HG03025 (cell line): ENCODE measurements around the gene FUCA1.
"Not testable (repeated sequence)": the region's sequence is repeated elsewhere in the genome, so short reads cannot be mapped to it uniquely, and the experiment has no call there.

Source experiments
- ATAC-seq: cut with Tn5 transposase; IDR thresholded peaks from one replicate; pipeline ENCODE4 v1.9.1; 2021; ENCODE audit warnings: mild to moderate bottlenecking, moderate library complexity; ENCODE audit not compliant: unreplicated experiment, low FRiP score

Gene FUCA1

DNA sequence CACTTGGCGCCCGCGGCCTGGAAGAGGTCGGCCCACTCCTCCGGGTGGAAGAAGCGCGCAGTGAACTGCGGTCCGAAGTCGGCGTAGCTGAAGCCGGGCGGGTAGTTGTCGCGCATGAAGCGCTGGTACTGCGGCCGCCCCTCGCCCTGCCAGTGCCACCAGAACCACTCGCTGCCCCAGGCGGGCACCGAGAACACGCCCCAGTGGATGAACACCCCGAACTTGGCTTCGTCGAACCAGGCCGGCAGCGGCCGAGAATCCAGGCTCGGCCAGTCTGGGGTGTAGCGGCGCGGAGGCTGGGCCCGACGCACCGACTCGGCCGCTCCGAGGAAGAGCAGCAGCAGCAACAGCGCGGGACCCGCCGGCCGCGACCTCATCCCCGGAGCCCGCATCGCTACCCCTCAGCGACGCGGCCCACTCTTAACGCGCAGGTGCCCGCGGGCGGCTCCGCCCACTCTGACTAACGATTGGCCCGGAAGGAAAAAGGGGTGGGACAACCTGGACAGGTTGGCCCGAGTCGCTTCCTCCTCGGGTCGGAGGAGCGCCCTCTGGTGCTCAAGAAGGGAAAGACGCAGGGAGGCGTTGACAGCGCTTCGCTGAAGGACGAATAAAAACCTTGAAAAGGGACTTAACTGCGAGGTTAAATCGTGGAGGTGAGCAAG, at the start of gene FUCA1:
Gene FUCA1 (minus strand): TSS at position 396 of the 662 bp plus-strand sequence. CDS start 4 bp downstream, at position 392.
- peak; percentile 87 for ATAC-seq

DNA sequence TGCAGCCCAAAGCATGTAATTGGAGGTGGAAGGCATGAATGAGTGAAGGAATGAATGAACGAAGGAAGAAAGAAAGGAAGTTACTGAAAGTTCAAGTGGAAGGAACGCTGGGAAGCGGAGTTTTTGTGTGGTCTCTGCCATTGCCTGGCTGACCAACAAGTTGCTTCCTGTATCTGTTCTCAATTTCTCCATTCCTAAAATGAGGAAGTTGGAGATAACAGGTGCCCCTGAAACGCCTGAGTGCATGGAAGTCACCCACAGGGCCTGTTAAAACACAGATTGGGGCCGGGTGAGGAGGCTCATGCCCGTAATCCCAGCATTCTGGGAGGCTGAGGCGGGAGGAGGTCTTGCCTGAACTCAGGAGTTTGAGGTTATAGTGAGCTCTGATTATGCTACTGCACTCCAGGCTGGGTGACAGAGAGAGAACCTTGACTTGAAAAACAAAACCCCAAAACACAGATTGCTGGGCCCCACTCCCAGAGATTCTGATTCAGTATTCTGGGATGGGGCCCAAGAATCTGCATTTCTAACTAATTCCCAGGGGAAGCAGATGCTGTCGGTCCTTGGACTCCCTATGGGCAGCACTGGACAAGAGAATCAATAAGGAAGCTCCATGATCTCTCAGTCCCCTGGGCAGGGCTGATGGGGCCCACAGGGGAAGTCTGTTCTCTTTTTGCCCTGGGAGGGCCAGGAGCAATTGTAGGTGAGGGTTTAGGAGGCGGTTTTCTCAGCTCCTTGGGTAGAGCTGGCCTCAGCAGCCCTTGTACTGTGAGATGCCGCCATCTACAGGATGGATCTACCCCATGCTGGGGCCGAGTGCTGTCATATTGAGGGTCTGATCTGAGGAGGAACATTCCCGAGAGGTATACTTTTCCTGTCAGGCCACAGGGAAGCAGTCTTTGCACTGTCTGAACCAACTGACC, 48.4 kb upstream of the FUCA1 start:
- ATAC-seq, result no peak

DNA sequence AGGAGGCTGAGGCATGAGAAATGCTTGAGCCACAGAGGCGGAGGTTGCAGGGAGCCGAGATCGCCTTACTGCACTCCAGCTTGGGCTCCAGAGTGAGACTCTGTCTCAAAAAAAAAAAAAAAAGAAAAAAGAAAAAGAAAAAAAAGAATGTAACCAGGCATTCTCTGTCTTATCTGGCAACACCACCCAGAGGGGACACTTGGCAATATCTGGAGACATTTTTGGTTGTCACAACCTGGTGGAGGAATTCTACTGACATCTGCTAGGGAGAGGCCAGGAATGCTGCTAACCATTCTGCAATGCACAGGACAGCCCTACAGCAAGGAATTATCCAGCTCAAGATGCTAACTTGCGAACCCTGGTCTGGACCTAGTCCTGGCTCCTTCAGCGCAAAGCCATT, 47.4 kb upstream of the FUCA1 start:
- no peak for ATAC-seq

DNA sequence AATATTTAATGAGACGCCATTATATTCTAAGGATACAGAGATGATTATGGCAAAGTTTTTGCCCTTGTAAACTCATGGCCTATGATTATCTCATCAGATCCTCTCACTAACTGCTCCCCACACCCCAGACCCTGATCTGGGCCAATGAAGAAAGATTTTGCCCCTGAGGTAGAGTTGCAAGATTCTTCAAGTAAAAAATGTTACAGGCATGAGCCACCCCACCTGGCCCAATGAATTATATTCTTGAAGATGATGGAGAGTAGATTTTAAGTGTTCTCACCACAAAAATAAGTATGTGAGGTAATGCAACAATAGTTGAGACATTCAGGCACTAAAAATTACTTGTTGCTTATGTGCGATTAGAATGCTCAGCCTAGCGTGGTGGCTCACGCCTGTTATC, 46.8 kb upstream of the FUCA1 start:
- ATAC-seq, result no peak

DNA sequence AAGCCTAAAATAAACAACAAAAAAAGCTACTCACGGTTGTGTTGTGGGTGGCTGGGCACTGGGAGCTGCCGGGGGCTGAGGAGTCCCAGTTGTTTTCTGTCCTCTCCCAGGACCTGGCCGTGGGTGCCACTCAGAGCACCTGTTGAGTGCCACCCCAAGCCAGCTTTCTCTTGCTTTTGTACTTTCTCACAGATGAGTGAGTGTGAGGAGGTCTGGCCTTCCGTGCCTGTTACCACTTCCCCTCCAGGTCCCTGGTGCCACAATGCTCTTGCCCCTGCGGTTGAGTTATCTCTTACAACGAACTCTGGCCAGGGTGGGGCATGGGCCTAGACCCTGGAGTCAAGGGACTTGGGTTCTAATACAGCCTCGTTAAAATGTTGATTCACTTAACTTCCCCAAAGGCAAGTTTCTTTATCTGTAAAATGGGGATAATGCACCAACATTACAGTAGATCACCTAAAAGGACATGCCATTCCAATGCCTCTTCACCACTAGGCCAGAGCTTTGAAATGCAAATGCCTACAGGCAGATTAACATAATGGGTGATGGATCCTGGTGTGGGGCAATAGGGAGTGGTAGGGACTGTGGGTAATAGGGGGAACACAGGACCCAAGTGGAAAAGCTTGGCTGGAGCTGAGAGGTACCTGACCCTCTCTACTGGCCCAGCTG, 45.3 kb upstream of the FUCA1 start, which contains the start of gene CNR2:
Gene CNR2 (minus strand): TSS at position 151 of the 669 bp plus-strand sequence. CDS start 37,745 bp downstream, outside the sequence.
- ATAC-seq, result no peak

DNA sequence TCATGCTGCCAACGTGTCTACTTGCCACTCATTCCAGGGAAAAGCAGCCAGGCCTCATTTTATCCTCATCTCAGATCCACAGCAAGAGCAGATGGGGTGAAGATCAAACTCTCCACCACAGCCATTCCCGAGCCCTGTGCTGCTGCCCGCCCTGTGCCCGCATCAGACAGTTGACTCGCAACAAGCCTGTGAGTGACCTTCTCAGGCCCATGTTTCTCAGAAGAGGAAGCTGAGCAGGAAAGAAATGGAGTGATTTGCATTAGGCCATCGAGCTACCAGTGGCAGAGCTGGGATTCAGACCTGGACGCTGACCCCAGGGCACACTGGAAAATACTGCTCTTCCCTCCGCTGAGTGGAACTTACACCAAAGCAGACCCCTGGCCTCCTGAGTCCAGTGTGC, 43.8 kb upstream of the FUCA1 start:
- no peak for ATAC-seq

DNA sequence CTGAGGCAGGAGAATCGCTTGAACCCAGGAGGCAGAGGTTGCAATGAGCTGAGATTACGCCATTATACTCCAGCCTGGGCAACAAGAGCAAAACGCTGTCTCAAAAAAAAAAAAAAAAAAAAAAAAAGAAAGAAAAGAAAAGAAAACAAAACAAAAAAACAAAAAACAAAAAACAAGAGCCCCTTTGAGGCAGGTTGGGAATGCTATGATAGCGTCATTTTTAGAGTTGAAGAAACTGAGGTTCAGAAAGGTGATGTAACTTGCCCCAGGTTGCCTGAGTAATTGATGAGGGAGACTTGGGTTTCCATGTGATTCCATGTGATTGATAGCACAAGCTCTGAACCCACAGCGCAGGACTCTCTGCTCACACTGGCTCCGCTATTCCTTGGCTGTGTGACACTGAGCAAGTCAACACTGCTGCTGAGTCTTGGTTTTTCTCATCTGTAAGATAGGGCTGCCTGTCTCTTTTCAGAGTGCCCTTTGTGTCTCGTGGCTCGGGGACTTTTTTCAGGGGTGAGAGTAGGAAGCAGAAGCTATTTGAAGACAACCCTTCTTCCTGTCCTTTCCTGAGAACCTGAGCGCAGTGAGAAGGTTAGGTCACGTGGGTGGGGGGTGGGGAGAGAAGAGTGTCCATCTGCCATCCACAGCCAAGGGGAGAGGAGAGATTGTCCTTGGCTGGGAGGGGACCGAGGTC, 42.6 kb upstream of the FUCA1 start:
- no peak for ATAC-seq

DNA sequence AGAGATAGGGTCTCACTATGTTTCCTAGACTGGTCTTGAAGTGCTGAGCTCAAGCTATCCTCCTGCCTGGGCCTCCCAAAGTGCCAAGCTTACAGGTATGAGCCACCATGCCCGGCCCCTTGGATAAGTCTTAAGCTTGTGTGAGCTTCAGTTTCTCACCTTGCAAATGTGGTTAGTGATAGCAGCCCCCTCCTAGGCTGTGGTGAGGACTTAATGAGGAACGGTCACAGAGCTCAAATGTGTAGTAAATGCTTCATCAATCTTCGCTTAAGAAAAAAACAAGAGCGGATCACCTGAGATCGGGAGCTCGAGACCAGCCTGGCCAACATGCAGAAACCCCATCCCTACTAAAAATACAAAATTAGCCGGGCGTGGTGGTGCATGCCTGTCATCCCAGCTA, 42.1 kb upstream of the FUCA1 start:
- no peak for ATAC-seq

DNA sequence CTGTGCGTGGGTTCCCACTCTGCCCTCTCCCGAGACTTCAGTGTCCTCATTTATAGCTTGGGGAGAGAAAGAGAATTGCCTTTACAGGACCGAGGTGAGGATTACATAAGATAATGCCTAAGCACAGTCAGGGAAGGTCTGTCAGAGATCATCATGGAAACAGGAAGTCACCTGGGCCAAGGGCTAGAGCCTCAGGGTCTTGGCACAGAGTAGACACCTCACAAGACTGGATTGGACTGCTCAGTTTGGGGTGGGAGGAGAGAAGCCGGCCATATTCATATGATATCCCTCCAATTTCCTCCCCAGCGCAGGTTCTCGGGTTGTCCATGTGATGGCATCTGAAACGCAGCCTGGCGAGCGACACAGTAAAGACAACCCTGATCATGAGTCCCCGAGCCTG, 41.3 kb upstream of the FUCA1 start:
- ATAC-seq, result no peak

DNA sequence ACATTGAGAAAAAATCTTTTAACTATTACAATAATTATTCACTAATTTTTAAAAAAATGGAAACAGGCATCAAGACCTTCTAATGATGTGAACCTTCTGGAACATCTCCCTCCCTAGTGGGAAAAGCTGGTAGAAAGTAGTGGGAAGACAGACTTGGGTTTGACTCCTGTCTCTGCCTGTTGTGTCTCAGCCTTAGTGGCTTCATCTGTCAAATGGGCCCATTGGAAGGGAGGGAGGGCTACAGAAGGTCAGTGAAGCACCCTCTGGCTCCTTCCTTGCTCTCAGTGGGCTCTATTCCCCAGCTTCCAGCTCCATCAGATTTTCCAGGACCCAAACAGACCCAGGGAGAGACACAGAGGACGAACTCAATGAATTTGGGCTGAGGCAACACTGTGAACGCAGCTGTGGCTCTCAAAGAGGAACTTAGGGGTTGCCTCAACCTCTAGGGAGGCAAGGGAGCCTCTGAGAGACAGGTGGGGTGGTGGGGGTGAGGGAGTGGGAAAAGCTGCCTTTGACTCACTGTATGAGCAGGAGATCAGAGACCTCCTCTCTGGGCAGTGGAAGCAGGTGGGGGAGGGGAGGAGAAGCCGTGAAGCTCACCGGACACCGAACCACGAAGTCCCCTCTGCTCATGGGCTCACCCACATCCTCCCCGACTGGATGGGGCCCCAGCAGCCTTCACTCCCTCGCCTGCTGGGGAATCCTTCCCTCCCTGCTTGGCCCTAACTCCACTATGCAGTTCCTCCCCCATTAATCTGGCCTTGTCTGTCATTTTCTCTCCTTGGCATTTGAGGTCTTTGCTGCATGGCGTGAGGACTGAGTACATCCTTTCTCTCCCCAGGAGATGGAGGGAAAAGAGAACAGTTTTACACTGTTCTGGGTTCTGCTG, 40.6 kb upstream of the FUCA1 start:
- ATAC-seq, result no peak

DNA sequence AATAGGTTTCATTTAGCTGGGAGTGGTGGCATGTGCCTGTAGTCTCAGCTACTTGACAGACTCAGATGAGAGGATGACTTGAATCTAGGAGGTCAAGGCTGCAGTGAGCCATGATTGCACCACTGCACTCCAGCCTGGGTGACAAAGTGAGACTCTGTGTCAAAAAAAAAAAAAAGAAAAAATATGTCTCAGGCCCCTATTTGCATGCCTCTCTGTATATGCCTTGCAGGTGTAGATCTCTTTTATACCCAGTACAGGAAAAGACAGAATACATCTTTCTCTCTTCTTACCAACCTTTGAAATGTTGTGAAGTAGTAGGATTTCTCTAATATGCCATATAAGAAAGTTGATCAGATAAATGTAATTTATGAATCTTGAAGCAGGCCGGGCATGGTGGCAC, 38.6 kb upstream of the FUCA1 start:
- ATAC-seq, result no peak

DNA sequence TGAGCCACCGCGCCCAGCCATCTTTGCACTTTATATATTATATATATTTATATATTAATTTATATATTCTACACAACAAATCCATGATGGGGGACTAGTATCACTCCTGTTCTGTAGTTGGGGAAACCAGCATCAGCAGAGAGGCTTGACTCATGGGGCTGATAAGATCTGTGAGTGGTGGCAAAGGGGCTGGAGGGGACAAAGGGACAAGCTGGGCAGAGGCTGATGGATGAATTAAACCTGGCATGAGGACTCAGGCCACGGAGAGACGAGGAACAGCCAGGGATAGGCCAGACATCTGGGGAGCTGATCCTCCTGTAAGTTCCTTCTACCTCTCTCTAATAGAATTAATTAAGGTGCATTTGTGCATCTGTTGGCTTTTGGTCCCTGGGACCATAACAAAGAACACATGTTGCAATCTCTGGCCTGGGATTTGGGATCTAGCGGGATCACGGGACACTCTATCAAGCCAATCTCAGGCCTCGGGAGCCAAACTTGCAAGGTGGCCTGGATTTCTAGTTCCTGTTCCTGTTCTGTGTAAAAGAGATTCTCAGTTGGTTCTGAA, 37.5 kb upstream of the FUCA1 start:
- no peak for ATAC-seq

DNA sequence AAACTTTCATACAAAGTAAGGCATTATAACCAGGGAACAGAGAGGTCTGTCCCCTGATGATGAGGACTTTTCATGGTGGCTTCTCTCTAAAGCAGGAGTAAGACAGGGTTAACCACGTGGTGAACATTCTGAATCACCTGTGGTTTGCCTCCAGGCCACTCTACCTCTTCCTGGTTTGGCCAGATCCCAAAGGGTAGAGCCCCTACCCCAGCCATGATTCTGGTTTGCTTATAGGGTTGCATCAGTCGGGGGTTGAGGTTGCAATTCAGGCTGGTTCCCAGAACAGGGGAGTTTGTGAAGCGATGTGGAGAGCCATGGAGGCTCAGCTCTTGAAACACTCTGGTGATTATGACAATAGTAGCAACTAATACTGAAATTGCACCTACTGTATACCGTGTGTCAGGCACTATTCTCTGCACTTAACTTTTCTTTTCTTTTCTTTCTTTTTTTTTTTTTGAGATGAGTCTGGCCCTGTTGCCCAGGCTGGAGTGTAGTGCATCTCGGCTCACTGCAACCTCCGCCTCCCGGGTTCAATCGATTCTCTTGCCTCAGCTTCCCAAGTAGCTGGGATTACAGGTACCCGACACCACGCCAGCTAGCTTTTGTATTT, 36.8 kb upstream of the FUCA1 start:
- ATAC-seq, result no peak

DNA sequence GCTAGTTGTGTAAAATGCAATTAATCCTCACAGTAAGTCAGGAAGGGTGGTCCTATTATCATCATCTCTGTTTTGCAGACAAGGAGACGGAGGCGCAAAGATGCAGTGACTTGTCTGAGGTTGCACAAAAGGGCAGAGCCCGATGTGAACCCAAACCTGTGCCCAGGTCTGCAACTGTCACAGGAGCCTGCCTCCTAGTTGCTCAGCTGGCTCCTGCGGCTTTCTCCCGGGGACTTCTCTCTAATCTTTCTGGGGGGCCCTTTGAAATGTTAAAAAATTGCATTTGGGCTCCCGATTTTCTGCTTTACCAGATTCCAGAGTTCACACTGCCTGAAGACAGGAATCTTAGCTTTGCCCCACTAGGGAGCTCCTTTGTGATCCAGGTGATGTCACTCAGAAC, 35.7 kb upstream of the FUCA1 start:
- ATAC-seq, result no peak

DNA sequence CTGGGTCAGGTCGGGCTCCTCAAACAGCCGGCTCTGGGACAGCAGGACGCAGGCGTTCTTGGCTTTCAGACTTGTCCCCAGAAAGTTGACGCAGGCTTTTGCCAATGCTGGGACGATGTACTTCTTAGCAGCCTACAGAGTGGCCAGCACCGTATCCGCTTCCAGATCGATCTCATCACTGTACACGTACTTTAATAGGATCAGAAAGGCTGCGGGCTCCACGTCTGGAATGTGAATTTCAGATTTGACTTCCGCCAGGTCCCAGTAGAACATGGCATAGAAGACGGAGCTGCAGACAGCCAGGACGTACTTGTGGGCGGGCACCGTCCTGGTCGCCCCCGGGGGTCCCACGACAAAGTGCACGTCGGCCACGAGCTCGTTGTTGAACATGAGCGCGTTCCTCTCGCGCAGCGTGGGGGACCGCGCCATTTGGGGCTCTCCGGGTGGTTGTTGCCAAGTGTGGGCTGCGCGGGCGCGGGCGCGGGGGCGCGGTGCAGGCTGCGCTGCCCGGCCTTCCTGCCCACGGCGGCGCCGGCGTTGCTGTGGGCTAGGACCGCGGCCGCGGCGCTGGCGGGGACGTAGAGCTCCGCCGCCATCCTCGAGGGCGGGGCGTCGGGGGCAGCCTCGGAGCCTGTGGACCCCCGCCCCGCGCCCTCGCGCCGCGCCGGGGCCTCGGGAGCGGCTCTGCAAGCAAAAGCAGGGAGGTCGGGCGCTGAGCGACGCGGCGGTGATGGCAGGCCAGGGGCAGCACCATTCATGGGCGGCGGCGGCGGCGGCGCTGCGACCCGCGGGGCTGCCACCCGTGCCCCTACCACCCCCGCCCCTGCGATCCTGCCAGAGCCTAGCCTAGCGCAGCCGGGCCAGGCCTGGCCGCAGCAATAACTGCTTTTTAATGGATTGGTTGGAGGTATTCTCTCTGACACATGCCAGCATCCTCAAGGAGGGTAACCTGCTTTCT, 34.5 kb upstream of the FUCA1 start:
- ATAC-seq, result no peak

DNA sequence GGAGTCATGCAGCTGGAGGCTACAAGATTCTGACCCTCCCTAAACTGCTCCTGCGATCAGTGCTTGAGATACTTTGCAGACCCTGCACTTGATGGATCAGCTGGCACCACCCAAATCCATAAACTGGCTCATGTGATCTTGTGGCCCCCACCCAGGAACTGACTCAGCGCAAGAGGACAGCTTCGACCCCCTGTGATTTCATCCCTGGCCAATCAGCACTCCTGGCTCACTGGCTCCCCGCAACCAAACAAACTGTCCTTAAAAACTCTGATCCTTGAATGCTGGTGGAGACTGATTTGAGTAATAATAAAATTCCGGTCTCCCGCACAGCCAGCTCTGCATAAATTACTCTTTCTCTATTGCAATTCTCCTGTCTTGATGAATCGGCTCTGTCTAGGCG, 31.9 kb upstream of the FUCA1 start:
- ATAC-seq, result not testable (repeated sequence)

DNA sequence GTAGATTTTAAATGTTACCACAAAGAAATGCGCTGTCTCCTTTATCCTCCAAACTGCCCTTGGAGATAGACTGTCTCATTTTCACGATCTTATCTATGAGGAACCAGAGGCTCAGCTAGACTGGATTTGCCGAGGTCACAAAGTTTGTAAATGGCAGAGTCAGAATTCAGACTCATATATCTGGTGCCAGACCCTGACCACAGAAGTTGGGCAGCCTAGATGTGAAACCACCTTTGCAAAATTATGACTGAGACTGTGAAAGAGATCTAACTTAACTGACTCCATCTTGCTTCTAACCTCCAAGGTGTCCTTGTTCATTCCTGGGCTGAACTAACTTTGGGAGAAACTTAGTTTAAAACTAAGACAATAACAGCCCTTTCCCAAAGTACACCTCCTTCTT, 31.0 kb upstream of the FUCA1 start:
- ATAC-seq, result no peak

DNA sequence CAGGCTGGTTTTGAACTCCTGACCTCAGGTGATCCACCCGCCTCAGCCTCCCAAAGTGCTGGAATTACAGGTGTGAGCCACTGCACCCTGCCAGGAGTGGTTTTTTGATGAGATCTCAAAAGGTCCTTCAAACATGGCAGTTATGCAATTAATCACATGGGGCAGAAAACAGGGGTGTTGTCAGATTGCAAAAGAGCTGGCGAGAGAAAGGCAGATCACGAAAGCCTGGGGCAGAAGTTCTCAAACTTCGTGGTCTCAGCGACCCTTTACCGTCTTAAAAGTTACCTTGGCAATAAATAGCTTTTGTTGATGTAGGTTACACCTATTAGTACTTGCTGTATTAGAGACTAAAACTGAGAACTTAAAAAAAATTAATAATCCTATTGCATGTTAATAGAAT, 29.0 kb upstream of the FUCA1 start:
- ATAC-seq, result no peak
